Measurements from ENCODE around the gene PLA2G6. TPM values are rescaled to one million over a fixed set of nuclear protein-coding genes. Genes with fewer than 3 reads are reported as not detected.

Gene PLA2G6
- total RNA-seq, 1 experiment from 2014 or later = 88.0 TPM

DNA sequence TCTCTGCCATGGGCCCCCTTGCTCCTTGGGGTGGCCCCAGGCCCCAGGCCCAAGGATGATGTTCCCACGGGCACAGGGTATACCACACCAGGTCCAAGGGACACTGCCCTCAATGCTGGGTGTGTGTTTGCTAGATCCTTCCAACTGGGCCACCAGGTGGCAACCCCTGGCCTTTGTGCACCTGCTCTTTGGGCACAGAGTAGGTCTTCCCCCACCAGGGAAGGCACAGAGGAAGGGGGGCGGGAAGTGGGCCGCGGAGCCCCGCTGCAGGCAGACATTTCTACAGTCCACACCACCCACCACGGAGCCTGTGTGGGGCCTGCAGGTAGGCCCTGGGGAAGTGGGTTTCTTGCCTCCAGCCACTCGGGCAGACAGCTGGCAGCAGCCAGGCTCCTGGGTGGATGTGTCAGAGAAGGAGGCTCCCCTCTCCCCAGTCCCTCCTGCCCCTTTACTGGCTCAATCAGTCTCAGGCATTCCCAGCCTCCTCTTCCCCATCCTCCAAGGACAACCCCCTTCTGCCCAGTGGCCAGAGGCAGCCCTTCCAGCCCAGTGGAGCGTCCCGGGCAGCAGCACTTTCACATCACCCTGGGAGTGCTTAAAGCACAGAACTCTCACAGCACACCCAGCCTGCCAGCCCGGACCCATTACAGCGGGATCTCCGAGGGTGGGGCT, 41.8 kb upstream of the PLA2G6 start:
- no peak overlapping the region for H3K27ac ChIP-seq (ENCODE audit: low read length)
- no peak overlapping the region for H3K4me2 ChIP-seq (ENCODE audit: low read depth, low read length, poor library complexity, severe bottlenecking)
- H3K79me2 ChIP-seq (ENCODE audit: low read length) = no peaks in the 10 kb centered on the region
- DNase-seq = no peak
- no peaks in the 10 kb centered on the region for H3K36me3 ChIP-seq (ENCODE audit: insufficient read depth, low read length)
- H3K9me3 ChIP-seq (ENCODE audit: low read length) = no peaks in the 10 kb centered on the region
- no peaks in the 10 kb centered on the region for H4K20me1 ChIP-seq (ENCODE audit: insufficient read depth, low read depth, low read length)
- H3K27me3 ChIP-seq (ENCODE audit: low read length) = no peaks in the 10 kb centered on the region
- H3K4me1 ChIP-seq (ENCODE audit: low read length) = no peaks in the 10 kb centered on the region
- no peak overlapping the region for H3K4me3 ChIP-seq (ENCODE audit: low read length)
- no peak overlapping the region for H2AFZ ChIP-seq (ENCODE audit: low read length)
- H3K9ac ChIP-seq (ENCODE audit: low read length) = no peak overlapping the region
- no peaks in the 10 kb centered on the region for H3K9me2 ChIP-seq (replicated peaks; ENCODE audit: insufficient read depth, low read length)

DNA sequence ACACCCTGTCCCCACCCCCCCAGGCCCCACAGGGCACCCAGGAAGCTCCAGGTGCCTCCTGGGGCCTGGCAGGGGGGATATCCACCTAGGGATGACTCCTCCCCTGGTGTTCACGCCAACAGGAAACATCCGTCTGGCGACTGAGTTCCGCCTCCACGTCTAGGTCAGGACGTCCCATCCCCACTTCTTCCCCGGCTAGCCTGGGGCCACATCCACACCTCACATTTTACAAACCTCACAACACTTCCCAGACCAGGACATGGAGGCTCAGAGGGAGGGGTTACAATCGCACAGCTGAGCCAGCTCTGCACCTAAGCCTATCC, 41.1 kb upstream of the PLA2G6 start:
- Histone ChIP-seq H3K27ac (ENCODE audit: low read length) (no peak overlapping the region), H4K20me1 (ENCODE audit: insufficient read depth, low read depth, low read length) (no peaks in the 10 kb centered on the region), H3K9me2 (replicated peaks; ENCODE audit: insufficient read depth, low read length) (no peaks in the 10 kb centered on the region), H2AFZ (ENCODE audit: low read length) (no peak overlapping the region), H3K36me3 (ENCODE audit: insufficient read depth, low read length) (no peaks in the 10 kb centered on the region), H3K4me2 (ENCODE audit: low read depth, low read length, poor library complexity, severe bottlenecking) (no peak overlapping the region), H3K4me3 (ENCODE audit: low read length) (no peak overlapping the region), H3K9me3 (ENCODE audit: low read length) (no peaks in the 10 kb centered on the region), H3K79me2 (ENCODE audit: low read length) (no peaks in the 10 kb centered on the region), H3K9ac (ENCODE audit: low read length) (no peak overlapping the region), H3K27me3 (ENCODE audit: low read length) (no peaks in the 10 kb centered on the region), H3K4me1 (ENCODE audit: low read length) (no peaks in the 10 kb centered on the region)
- no peak for DNase-seq

DNA sequence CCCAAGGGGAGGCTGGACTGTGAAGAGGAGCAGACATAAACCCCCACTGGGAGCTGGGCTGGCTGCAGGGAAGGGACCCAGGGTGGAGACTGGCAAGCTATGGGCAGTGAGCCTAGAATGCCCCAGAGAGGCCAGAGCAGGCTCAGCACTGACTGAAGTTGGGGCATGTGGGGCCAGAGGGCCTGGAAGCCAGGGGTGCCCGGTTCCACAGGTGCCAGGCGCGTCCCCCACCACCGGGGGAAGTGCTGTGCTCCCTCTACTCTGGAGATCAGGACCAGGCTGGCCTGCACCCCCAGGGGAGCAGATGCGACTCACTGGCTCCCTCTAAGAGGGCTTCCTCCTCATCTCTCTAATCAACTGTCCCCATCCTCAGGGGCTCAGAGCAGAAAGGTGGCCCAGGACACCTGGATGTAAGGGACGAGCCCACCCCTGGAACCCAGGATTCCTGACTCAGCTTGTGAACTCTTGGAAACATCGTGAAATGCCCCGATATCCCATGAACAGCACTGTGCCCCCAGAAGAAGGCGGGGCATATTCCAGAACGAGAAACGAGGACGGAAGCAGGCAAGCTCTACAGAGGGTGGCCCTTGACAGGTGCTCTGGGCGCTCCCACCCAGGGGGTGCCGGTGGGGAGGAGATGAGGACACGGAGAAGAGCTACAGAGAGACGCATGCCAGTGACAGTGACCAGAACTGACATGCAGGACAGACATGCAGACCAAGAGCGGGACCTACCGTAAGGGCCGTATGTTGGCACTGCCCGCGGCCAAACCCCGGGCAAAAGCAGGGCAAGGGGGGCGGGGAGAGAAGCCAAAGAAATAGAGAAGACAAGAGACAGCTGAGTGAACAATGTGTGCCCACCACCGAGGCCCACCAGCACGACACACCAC, 40.5 kb upstream of the PLA2G6 start:
- H3K27ac ChIP-seq (ENCODE audit: low read length) = no peak overlapping the region
- no peak for DNase-seq
- no peak overlapping the region for H3K4me3 ChIP-seq (ENCODE audit: low read length)
- no peaks in the 10 kb centered on the region for H3K27me3 ChIP-seq (ENCODE audit: low read length)
- H4K20me1 ChIP-seq (ENCODE audit: insufficient read depth, low read depth, low read length) = no peaks in the 10 kb centered on the region
- no peaks in the 10 kb centered on the region for H3K9me3 ChIP-seq (ENCODE audit: low read length)
- H3K36me3 ChIP-seq (ENCODE audit: insufficient read depth, low read length) = no peaks in the 10 kb centered on the region
- no peaks in the 10 kb centered on the region for H3K79me2 ChIP-seq (ENCODE audit: low read length)
- H3K4me1 ChIP-seq (ENCODE audit: low read length) = no peaks in the 10 kb centered on the region
- H2AFZ ChIP-seq (ENCODE audit: low read length) = no peak overlapping the region
- no peak overlapping the region for H3K9ac ChIP-seq (ENCODE audit: low read length)
- H3K9me2 ChIP-seq (replicated peaks; ENCODE audit: insufficient read depth, low read length) = no peaks in the 10 kb centered on the region
- no peak overlapping the region for H3K4me2 ChIP-seq (ENCODE audit: low read depth, low read length, poor library complexity, severe bottlenecking)

DNA sequence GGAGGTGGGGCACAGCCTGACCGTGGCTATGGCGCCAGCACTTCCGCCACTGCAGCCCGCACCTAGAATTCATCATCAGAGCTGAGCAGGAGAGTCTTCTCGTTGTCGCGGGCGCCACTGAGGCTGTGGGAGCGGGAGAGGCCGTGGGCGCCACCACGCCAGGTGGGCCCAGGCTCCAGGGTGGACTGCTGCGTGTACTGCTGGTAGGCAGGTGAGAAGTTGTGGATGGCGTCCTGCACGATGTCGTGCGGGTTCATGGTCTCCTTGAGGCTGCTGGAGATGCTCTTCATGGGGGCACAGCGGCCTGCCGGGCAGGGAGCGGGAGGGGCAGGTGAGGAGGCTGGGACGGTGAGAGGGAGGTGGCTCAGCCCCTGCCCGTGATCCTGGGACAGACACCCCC, 39.8 kb upstream of the PLA2G6 start:
- no peaks in the 10 kb centered on the region for H3K9me3 ChIP-seq (ENCODE audit: low read length)
- no peak for DNase-seq
- H2AFZ ChIP-seq (ENCODE audit: low read length) = no peak overlapping the region
- H3K27ac ChIP-seq (ENCODE audit: low read length) = no peak overlapping the region
- H3K9me2 ChIP-seq (replicated peaks; ENCODE audit: insufficient read depth, low read length) = no peaks in the 10 kb centered on the region
- no peaks in the 10 kb centered on the region for H3K79me2 ChIP-seq (ENCODE audit: low read length)
- no peaks in the 10 kb centered on the region for H3K36me3 ChIP-seq (ENCODE audit: insufficient read depth, low read length)
- no peaks in the 10 kb centered on the region for H3K27me3 ChIP-seq (ENCODE audit: low read length)
- no peaks in the 10 kb centered on the region for H3K4me1 ChIP-seq (ENCODE audit: low read length)
- no peak overlapping the region for H3K4me2 ChIP-seq (ENCODE audit: low read depth, low read length, poor library complexity, severe bottlenecking)
- H3K9ac ChIP-seq (ENCODE audit: low read length) = no peak overlapping the region
- H3K4me3 ChIP-seq (ENCODE audit: low read length) = no peak overlapping the region
- no peaks in the 10 kb centered on the region for H4K20me1 ChIP-seq (ENCODE audit: insufficient read depth, low read depth, low read length)

DNA sequence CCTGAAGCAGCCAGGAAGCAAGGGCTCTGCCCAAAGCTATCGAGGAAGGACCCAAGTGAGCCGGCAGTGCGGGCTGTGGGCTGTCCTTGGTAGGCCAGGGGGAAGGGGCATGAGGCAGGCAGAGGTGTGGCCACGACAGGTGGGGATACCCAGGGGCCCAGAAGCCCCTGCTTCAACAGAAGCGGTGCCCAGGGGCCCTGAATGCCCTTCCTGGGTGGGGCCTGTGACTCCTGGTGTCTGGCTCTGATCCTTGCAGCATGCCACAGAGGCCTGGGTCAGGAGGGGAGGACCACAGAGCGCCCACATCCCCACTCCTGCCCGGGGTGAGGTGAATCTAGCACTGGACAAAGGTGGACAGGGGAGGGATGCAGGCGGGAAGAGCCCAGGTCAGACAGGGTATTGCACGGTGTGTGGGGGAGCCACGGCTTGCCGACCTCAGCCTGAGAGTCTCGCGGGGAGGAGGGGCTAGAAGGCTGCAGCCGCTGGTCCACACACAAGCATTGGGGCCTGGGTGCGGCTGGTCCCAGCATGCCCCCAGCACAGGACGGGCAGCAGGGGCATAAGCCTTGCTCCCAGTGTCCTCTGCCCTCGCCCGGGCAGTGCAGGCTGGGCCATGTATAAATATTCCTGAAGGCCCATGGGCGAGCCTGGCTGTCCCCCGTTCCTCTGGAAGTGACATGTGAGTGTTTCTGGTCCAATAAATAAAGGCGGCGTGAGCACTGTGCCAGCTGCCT, 39.2 kb upstream of the PLA2G6 start:
- H4K20me1 ChIP-seq (ENCODE audit: insufficient read depth, low read depth, low read length) = no peaks in the 10 kb centered on the region
- DNase-seq = no peak
- no peak overlapping the region for H3K27ac ChIP-seq (ENCODE audit: low read length)
- H3K36me3 ChIP-seq (ENCODE audit: insufficient read depth, low read length) = no peaks in the 10 kb centered on the region
- no peaks in the 10 kb centered on the region for H3K79me2 ChIP-seq (ENCODE audit: low read length)
- no peak overlapping the region for H3K4me2 ChIP-seq (ENCODE audit: low read depth, low read length, poor library complexity, severe bottlenecking)
- no peaks in the 10 kb centered on the region for H3K9me2 ChIP-seq (replicated peaks; ENCODE audit: insufficient read depth, low read length)
- H3K4me1 ChIP-seq (ENCODE audit: low read length) = no peaks in the 10 kb centered on the region
- H3K9me3 ChIP-seq (ENCODE audit: low read length) = no peaks in the 10 kb centered on the region
- no peak overlapping the region for H3K9ac ChIP-seq (ENCODE audit: low read length)
- H3K27me3 ChIP-seq (ENCODE audit: low read length) = no peaks in the 10 kb centered on the region
- H3K4me3 ChIP-seq (ENCODE audit: low read length) = no peak overlapping the region
- no peak overlapping the region for H2AFZ ChIP-seq (ENCODE audit: low read length)

DNA sequence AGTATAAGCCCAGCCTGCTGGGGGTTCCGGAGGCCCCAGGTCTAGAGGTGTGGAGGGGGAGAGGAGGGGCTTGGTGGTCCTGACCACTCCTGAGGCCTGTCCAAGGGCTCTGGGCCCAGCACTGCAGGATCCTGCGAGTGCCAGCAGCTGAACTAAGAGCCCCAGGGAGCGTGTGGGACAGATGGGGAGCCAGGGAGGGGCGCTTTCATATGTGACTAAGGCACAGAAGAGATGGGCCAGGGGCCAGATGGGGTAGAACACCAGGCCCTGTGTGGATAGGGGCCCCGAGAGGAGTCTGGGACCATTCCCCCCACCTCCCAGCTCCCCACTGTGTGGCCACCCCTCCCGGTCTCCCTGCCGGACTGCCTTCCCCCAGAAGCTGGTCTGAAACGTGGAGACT, 38.5 kb upstream of the PLA2G6 start:
- H3K4me1 ChIP-seq (ENCODE audit: low read length) = no peaks in the 10 kb centered on the region
- H3K9me3 ChIP-seq (ENCODE audit: low read length) = no peaks in the 10 kb centered on the region
- no peak overlapping the region for H3K4me3 ChIP-seq (ENCODE audit: low read length)
- H3K4me2 ChIP-seq (ENCODE audit: low read depth, low read length, poor library complexity, severe bottlenecking) = no peak overlapping the region
- H3K27ac ChIP-seq (ENCODE audit: low read length) = no peak overlapping the region
- no peaks in the 10 kb centered on the region for H3K79me2 ChIP-seq (ENCODE audit: low read length)
- H3K9me2 ChIP-seq (replicated peaks; ENCODE audit: insufficient read depth, low read length) = no peaks in the 10 kb centered on the region
- no peak overlapping the region for H2AFZ ChIP-seq (ENCODE audit: low read length)
- H3K9ac ChIP-seq (ENCODE audit: low read length) = no peak overlapping the region
- no peaks in the 10 kb centered on the region for H3K27me3 ChIP-seq (ENCODE audit: low read length)
- no peak for DNase-seq
- no peaks in the 10 kb centered on the region for H4K20me1 ChIP-seq (ENCODE audit: insufficient read depth, low read depth, low read length)
- no peaks in the 10 kb centered on the region for H3K36me3 ChIP-seq (ENCODE audit: insufficient read depth, low read length)

DNA sequence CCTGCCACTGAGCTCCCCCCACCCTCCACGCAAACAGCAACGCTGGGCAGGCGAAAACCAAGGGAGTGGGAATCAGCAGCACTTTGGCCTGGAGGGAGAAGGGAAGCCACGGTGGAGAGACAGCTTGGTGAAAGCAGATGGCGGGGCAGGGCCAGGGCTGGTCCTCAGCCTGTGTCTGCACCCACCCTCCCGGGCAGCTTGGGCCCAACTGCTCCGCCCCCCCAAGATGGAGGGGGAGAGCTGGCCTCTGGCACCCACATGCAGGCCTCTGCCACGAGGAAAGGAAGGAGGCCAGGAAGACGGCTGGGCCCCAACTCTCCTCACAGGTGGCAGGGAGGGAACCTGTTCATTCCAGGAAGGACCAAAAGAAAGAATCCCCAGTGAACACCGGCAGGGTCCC, 38.0 kb upstream of the PLA2G6 start:
- Histone ChIP-seq H3K9me3 (ENCODE audit: low read length) (no peaks in the 10 kb centered on the region), H3K79me2 (ENCODE audit: low read length) (no peaks in the 10 kb centered on the region), H3K9me2 (replicated peaks; ENCODE audit: insufficient read depth, low read length) (no peaks in the 10 kb centered on the region), H3K27me3 (ENCODE audit: low read length) (no peaks in the 10 kb centered on the region), H3K9ac (ENCODE audit: low read length) (no peak overlapping the region), H4K20me1 (ENCODE audit: insufficient read depth, low read depth, low read length) (no peaks in the 10 kb centered on the region), H3K36me3 (ENCODE audit: insufficient read depth, low read length) (no peaks in the 10 kb centered on the region), H2AFZ (ENCODE audit: low read length) (no peak overlapping the region), H3K4me1 (ENCODE audit: low read length) (no peaks in the 10 kb centered on the region), H3K4me3 (ENCODE audit: low read length) (no peak overlapping the region), H3K27ac (ENCODE audit: low read length) (no peak overlapping the region), H3K4me2 (ENCODE audit: low read depth, low read length, poor library complexity, severe bottlenecking) (no peak overlapping the region)
- no peak for DNase-seq

Measured in Karpas-422 (cell line).